ENCODE measurements around the gene TPSD1. TPM values are rescaled to one million over a fixed set of nuclear protein-coding genes. Genes with fewer than 3 reads are reported as not detected.

Gene TPSD1
- total RNA-seq = not detected in 2 replicates

GRCh38 chr16:1255276-1256122 lies at the start of gene TPSD1:
Gene TPSD1, plus strand, starts transcription at chr16:1256069. Its CDS starts 212 bp downstream, at chr16:1256281.

GRCh38 chr16:1225051-1225451 lies 30.8 kb upstream of the TPSD1 start, which contains the start of gene TPSG1:
Gene TPSG1, minus strand, starts transcription at chr16:1225268. Its CDS starts 16 bp downstream, at chr16:1225252.

GRCh38 chr16:1230084-1230470 lies 25.8 kb upstream of the TPSD1 start, which contains the start of gene TPSB2:
Gene TPSB2, minus strand, starts transcription at chr16:1230184. Its CDS starts 233 bp downstream, at chr16:1229951.

GRCh38 chr16:1240436-1240835 lies 15.4 kb upstream of the TPSD1 start, which contains the start of gene TPSAB1:
Gene TPSAB1, plus strand, starts transcription at chr16:1240705. Its CDS starts 234 bp downstream, at chr16:1240939.

Other genes with a start within 250 kb of the TPSD1 start
- not detected in 2 replicates for gene SSTR5, start 183.3 kb upstream of the TPSD1 start, total RNA-seq
- not detected in 2 replicates for gene C1QTNF8, start 159.8 kb upstream of the TPSD1 start, total RNA-seq
- gene CACNA1H, start 103.0 kb upstream of the TPSD1 start, total RNA-seq = 3.7 and 36.5 TPM in 2 replicates
- gene TPSG1, start 30.8 kb upstream of the TPSD1 start, total RNA-seq = not detected in 2 replicates
- not detected in 2 replicates for gene TPSB2, start 25.9 kb upstream of the TPSD1 start, total RNA-seq
- not detected in 2 replicates for gene TPSAB1, start 15.4 kb upstream of the TPSD1 start, total RNA-seq
- gene UBE2I, start 53.6 kb downstream of the TPSD1 start, total RNA-seq = 76.8 and 145 TPM in 2 replicates
- 1.5 and 1.6 TPM in 2 replicates for gene BAIAP3, start 77.6 kb downstream of the TPSD1 start, total RNA-seq
- gene TSR3, start 95.8 kb downstream of the TPSD1 start, total RNA-seq = 68.2 and 103 TPM in 2 replicates
- 36.2 and 92.5 TPM in 2 replicates for gene GNPTG, start 95.9 kb downstream of the TPSD1 start, total RNA-seq
- gene UNKL, start 158.6 kb downstream of the TPSD1 start, total RNA-seq = 9.6 and 13.7 TPM in 2 replicates
- gene UQCC4, start 164.7 kb downstream of the TPSD1 start, total RNA-seq = 16.6 and 18.3 TPM in 2 replicates
- not detected in 2 replicates for gene PERCC1, start 175.0 kb downstream of the TPSD1 start, total RNA-seq
- 0.16 and 2.2 TPM in 2 replicates for gene CCDC154, start 188.5 kb downstream of the TPSD1 start, total RNA-seq
- gene CLCN7, start 219.0 kb downstream of the TPSD1 start, total RNA-seq = 90.0 and 174 TPM in 2 replicates
- gene PTX4, start 232.9 kb downstream of the TPSD1 start, total RNA-seq = 0.13 TPM in 1 of 2 replicates, not detected in the other
- gene TELO2, start 237.3 kb downstream of the TPSD1 start, total RNA-seq = 20.4 and 41.7 TPM in 2 replicates